ENCODE measurements around the gene CAPNS1.

DNA sequence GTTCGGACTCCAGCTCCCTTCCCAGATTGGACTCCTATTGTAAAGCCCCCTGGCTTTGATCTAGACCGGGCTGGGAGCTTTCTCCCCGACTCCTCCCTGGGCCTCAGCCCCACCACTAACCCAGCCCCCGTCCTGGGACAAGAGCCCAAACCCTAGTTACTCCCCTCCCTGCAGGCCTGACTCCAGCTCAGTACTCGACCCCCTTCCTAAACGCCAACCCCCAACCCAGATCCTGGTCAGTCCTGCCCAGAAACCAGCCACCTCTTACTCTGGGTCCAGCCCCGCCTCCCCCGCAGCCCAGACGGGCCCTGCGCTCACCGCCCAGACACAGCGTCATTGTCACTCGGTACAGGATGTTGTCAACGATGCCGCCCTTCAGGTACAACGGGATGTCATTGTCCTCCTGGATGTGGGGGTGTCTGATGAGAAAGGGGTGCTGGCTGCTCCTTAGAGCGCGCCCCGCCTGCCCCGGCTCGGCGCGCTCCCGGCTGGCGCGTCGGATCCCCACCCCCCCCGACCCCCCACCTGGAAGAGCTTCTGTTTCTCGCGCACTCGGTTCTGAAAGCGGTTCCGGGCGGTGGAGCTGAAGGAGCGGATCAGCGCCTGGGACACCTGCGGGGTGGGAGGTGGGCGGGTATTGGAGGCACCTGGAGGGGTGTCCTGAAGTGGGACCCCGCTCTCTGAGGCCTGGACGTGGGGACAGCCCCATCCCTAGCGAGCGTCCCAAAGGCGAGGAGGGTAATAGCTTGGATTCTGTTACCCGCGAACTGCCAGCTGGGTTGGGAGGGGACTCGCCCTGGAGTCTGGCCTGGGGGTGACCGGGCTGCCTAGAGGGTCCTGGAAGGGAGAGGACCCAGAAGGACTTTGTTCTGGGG lies 11.5 kb downstream of the CAPNS1 start:
- no peak for TF ChIP-seq RCOR1 (IDR thresholded peaks at IDR 0.05; ENCODE audit: insufficient replicate concordance, low read length)
- TF ChIP-seq, protein P1, sequence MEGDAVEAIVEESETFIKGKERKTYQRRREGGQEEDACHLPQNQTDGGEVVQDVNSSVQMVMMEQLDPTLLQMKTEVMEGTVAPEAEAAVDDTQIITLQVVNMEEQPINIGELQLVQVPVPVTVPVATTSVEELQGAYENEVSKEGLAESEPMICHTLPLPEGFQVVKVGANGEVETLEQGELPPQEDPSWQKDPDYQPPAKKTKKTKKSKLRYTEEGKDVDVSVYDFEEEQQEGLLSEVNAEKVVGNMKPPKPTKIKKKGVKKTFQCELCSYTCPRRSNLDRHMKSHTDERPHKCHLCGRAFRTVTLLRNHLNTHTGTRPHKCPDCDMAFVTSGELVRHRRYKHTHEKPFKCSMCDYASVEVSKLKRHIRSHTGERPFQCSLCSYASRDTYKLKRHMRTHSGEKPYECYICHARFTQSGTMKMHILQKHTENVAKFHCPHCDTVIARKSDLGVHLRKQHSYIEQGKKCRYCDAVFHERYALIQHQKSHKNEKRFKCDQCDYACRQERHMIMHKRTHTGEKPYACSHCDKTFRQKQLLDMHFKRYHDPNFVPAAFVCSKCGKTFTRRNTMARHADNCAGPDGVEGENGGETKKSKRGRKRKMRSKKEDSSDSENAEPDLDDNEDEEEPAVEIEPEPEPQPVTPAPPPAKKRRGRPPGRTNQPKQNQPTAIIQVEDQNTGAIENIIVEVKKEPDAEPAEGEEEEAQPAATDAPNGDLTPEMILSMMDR (conservative IDR thresholded peaks at IDR 0.05; ENCODE audit: low read depth, low read length): no peak
- no peak for TF ChIP-seq MAZ (IDR thresholded peaks at IDR 0.05; ENCODE audit: borderline replicate concordance, low read depth, low read length)
- TF ChIP-seq POLR2A (IDR thresholded peaks at IDR 0.05; ENCODE audit: low read depth, low read length): no peak
- TF ChIP-seq, protein P2, sequence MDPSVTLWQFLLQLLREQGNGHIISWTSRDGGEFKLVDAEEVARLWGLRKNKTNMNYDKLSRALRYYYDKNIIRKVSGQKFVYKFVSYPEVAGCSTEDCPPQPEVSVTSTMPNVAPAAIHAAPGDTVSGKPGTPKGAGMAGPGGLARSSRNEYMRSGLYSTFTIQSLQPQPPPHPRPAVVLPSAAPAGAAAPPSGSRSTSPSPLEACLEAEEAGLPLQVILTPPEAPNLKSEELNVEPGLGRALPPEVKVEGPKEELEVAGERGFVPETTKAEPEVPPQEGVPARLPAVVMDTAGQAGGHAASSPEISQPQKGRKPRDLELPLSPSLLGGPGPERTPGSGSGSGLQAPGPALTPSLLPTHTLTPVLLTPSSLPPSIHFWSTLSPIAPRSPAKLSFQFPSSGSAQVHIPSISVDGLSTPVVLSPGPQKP (IDR thresholded peaks at IDR 0.05; ENCODE audit: borderline replicate concordance, low read depth, low read length): no peak
- no peak for TF ChIP-seq FOS (IDR thresholded peaks at IDR 0.05; ENCODE audit: low read depth, low read length)
- TF ChIP-seq RFX5 (IDR thresholded peaks at IDR 0.05; ENCODE audit: low read depth, low read length): no peak
- no peak for TF ChIP-seq BHLHE40 (IDR thresholded peaks at IDR 0.05; ENCODE audit: low read depth, low read length)
- no peak for TF ChIP-seq NFE2L2 (IDR thresholded peaks at IDR 0.05; ENCODE audit: low read depth, low read length)
- TF ChIP-seq RAD21 (IDR thresholded peaks at IDR 0.05; ENCODE audit: low read length): no peak
- TF ChIP-seq CEBPB (IDR thresholded peaks at IDR 0.05; ENCODE audit: low read depth, low read length): no peak
- TF ChIP-seq USF2 (IDR thresholded peaks at IDR 0.05; ENCODE audit: low read depth, low read length): no peak
- TF ChIP-seq MAFK (IDR thresholded peaks at IDR 0.05; ENCODE audit: low read depth, low read length): no peak
- TF ChIP-seq CHD1 (IDR thresholded peaks at IDR 0.05; ENCODE audit: low read depth, low read length): no peak
